GM11168 (cell line): ENCODE measurements around the gene CUX1.
"Not testable (repeated sequence)": the region's sequence is repeated elsewhere in the genome, so short reads cannot be mapped to it uniquely, and the experiment has no call there.

Experiments used
- in situ Hi-C: fragments of 300-500 bp; cut with MboI; formaldehyde crosslinking; loops from one replicate; pipeline ENCODE4 v1.12.0; 2022; ENCODE audit warnings: low sequenced_read_pairs; ENCODE audit not compliant: unreplicated experiment

CUX1 gene

DNA sequence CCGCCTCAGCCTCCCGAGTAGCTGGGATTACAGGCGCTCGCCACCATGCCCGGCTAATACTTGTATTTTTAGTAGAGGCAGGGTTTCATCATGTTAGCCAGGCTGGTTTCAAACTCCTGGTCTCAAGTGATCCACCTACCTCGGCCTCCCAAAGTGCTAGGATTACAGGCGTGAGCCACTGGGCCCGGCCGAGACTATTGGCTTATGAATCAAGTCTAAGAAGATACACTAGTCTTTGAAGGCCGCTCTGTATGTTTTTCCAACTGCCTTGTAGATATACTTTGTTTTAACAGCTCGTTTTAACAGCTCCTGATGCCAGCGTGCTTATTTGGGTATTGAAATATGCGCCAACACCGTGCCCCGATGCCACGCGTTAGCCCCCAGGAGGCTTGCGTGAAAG is 332.8 kb downstream of the CUX1 start:
- in situ Hi-C loops: no loop called here

DNA sequence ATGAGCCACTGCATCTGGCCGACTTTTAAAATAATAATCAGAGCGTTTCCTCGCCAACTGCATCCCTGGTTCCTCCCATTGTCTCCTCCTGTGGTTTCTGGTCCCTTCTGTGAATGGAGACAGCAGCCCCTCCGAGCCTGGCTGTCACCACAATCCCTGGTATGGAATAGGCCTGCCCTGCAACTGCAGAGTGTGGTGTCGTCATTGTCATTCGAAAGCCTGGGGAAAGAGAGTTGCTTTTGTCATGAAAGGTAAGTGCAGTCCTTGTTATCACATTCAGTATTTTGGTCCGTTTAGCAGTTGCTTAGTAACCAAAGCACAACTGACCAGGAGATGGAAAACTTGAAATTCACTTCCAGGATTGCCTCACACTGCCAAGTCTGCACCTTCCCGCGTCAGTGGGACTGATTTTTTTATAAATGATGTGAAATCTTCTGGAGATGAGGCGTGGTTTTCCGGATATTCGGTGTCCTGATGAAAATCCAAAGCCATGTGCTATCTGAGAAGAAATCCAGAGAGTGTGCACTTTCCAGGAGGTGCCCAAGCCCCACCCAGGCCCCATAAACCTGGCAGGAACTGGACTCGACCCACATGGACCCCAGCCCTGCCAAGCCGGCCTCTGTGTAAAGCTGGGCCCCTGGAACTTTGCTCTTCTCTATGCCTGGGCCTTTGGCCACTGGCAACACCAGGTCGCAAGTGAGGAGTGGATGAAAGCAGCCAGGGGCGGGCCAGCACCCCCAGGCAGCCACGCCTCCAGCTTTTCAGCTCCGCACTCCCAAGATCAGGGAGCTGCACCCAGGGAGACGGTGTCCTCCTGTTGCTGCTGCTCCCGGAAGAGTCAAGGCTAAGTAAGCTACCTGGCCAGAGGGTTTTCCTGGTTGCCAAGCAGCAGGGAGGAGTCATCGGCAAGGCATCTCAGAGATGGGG is 335.5 kb downstream of the CUX1 start:
- in situ Hi-C loops: no loop called here

DNA sequence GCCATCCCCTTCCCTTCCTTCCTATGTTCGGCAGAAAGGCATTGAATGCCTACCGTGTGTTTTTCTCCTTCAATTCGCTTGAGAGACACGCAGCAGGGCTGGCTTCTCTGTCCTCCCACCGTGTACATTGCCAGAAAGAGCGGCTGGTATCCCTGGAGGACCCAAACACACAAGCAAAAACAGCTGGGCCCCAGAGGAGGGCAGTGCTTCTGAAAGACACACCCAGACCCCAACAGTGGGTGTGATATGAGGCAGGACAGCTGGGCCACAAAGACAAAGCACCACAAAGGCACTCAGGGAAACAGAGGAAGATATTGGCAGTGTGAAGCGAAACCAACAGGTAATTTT is 336.1 kb downstream of the CUX1 start:
- in situ Hi-C loops: no loop called here

DNA sequence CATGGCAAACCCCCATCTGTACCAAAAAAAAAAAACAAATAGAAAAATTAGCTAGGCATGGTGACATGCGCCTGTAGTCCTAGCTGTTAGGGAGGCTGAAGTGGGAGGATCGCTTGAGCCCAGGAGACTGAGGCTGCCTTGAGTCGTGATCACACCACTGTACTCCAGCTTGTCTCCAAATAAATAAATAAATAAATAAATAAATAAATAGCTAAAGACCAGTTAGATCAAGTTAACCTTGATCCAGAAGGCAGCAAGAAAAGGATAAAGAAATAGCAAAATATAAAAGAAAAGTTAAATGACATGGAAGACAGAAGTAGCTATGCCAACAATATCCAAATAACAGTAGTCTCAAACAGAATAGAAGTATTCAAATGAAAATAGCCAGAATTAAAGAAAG is 337.0 kb downstream of the CUX1 start:
- in situ Hi-C loops: no loop called here

DNA sequence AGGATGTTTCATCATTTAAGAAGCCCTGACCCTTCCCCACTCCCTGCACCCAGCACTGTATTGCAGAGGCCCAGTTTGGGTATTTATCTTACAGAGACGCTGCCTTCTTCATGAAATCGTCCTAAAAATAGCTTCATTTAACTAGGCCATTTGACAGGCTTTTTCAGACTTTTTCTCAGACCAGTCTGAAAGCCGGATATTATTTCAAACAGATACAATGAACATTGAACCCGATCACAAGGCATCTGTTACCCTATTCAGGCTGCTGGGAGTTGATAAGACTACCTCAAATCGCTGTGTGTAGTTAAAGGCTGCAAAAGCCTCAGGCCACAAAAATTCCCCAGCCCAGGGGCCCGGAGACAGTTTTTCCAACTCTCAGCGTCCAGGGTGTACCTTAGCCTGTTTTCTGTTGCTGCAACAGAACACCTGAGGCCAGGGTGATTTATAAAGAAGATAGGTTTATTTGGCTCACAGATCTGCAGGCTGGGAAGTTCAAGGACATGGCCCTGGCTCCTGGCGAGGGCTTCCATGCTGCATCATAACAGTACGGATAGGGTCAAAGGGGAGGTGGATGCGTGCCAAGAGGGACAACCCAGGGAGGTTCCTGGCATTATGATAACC is 338.5 kb downstream of the CUX1 start:
- in situ Hi-C loops: no loop called here

- in situ Hi-C loops: no loop called here
Measured at GRCh38 chr7:102156867-102157266, 339.4 kb downstream of the CUX1 start.

- in situ Hi-C loops: no loop called here
Measured at GRCh38 chr7:102165136-102165535, 347.7 kb downstream of the CUX1 start.

DNA sequence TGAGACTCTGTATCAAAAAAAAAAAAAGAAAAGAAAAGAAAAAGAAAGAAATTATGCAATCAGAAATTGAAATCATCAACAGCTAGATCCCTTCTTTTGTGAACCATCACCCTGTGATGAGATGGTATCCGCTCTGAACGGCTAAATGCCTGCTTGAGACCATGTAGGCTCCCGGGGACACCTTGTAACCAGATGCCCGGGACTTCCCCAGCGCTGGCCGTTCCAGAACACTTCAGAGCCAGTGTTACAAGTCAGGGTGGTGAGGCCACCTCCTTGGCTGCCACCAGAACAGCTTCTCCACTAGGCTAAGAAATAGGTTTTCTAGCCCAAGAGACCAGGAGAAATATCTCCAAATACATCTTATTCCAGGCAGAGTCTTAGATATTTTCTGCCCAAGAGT is 349.8 kb downstream of the CUX1 start:
- in situ Hi-C loops: no loop called here

- in situ Hi-C loops: no loop called here
Measured at GRCh38 chr7:102169651-102170392, 352.4 kb downstream of the CUX1 start.

- in situ Hi-C loops: no loop called here
Measured at GRCh38 chr7:102170393-102170970, 353.1 kb downstream of the CUX1 start.

DNA sequence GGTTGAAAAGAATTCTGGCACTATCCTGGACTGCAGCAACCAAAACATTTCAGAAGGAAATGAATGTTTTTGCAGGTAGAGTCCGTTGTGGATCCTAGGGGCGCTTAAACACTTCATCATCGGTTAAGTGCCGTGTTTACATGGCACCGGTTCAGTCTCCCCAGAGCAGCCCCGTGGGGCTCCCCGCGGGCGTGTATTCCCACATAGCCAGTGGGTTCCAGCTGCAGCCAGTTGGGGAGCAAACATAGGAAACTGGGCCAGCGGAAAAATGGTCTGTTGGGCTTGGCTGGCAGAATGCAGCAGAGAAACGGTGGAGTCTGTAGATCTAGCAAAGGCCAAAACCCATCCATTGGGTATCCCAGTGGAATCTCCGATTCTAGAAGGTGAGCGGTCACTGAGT is 356.2 kb downstream of the CUX1 start:
- in situ Hi-C loops: no loop called here

DNA sequence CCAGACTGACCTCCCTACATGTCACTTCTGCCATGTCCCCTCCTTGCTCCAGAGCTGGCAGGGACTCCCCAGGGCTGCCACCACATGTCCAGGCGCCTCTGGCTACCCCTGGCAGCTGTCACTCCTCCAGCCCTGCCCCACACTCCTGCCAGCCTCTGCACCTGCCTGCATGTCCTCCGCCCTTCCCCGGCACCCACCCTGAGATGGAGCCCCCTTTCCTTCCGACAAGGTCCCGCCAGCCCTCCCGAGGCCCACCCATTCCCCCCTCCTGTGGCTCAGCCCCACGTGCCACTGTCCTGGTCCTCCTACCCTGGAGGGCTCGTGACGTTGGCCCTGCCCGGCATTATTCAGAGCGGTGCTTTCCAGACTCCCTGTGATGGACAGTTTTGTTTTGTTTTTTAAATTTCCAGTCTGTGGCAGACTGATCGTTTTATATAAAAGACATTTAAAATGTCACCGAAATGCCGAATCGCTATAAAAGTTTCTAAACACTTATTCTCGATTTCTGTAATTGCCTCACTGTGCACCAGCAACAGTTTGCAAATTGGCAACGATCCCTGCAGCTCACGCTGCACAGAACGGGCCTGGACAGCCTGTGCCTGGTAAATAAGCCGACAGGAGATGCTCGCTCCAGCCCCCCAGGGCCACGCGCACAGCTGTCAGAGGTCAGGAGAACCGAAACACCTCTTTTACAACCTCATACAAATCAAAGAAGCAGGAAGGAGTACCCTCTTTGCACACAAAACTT is 358.2 kb downstream of the CUX1 start:
- in situ Hi-C loops: no loop called here

GRCh38 chr7:102178410-102178809 is 361.0 kb downstream of the CUX1 start:
- in situ Hi-C loops: no loop called here

DNA sequence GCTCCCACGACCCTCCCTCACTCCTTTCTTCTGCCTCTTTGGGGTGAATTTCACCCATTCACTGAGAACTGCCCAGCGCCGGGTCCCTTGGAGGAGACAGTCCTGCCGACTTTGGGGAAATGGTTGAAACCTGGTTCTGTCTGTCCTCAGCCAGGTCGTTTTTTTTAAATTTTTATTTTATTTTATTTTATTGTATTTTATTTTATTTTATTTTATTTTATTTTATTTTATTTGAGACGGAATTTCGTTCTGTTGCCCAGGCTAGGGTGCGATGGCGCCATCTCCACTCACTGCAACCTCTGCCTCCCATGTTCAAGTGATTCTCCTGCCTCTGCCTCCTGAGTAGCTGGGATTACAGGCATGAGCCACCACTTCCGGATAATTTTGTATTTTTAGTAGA is 363.3 kb downstream of the CUX1 start:
- in situ Hi-C loops: no loop called here

DNA sequence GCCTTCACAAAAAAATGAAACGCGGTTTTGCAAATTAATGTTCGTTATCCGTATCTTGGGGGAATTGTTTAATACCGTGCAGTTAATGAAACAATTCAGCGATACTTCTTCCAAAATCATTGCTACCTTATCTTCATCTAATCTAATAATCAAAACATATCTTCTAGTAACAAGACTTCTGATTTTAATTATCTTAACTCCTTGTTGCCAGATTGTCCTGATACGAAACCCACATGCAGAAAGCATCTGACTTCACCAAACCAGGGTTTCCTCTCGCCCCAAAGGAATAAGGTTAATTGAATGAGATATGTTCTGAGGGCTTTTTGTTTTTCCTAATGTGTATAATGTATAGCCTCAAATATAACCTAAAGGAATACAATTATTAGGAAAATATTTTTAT is 364.1 kb downstream of the CUX1 start:
- in situ Hi-C loops: no loop called here

DNA sequence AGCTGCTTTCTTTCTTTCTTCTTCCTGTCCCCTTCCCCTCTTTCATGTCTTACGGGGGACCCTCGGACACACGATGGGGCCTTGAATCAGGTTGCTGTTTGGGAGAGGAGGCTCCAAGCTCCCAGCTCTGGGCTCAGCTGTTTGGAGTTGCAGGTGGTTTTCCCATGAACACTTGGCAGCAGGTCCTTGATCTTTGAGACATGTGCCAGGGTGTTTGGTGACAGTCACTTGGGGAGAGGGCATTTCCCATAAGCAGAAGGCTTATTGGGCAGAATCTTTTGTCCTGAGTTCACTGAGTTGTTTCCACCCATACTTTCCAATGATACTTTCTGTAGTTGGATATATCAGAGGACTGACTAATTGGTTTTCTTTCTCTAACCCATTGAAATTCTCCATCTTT is 364.6 kb downstream of the CUX1 start:
- in situ Hi-C loops: no loop called here

DNA sequence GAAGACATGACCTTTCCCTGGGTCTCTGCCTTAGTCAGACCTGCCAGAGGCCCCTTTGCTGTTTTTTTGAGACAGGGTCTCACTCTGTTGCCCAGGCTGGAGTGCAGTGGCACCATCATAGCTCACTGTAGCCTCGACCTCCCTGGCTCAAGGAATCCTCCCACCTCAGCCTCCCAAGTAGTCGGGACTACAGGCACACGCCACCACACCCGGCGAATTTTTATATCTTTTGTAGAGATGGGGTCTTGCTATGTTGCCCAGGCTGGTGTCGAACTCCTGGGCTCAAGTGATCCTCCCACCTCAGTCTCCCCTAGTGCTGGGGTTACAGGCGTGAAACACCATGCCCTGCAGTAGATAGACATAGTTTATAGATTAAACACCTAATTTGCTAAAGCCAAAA is 366.4 kb downstream of the CUX1 start:
- in situ Hi-C loops: not testable (repeated sequence)

DNA sequence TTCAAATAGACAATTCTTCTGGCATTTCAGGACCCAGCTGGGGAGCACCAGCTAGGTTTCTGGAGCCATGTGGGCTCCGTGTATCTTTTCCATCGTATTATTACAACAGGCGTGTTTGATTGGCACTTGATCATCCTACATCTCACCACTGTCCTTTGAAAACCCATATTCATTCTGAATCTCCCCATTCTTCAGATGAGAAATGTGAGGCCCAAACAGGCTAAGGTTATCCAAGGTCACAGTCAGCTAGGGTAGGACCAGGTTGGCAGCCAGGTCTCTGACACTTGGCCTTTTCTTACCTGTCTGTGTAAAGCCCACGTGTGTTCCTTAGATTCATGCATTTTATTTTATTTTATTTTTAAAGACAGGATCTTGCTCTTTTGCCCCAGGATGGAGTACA is 366.9 kb downstream of the CUX1 start:
- in situ Hi-C loops: no loop called here

- in situ Hi-C loops: no loop called here
Measured at GRCh38 chr7:102185796-102186195, 368.4 kb downstream of the CUX1 start.

DNA sequence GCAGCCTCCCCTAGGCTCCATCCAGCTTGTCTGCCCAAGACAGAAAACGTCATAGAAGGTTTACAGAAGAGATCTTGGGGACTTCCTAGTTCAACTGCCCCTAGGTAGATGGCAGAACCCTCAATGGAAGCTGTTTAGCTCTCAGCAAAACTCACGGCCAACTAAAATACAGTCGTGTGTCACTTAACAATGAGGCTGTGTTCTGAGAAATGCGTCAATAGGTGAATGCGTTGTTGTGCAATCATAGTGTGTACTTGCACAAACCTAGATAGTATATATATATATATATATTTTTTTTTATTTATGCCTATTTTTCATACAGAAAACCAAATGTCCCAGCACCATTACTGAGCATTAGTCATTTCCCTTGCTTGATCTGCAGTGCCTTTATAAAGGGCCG is 368.9 kb downstream of the CUX1 start:
- in situ Hi-C loops: no loop called here
